Endothelial cell of umbilical vein (primary cell): ENCODE measurements around the gene PRKACB. TPM values are rescaled to one million over a fixed set of nuclear protein-coding genes. Genes with fewer than 3 reads are reported as not detected.

Experiments
- BruUV-seq: library from RNA; stranded (reverse); fragments of 400-500 nt; replicated peaks from 2 replicates; lab custom pipeline; 2021; lab: Mats Ljungman, UMichigan
- CTCF ChIA-PET: fragments of 300-600, 350-600 bp; sonication (Branson Sonifier 250); formaldehyde crosslinking; loops from one replicate; lab custom pipeline; 2021; ENCODE audit warnings: antibody characterized with exemption, inconsistent platforms; lab: Charles Lee
- POLR2A ChIA-PET: fragments of 300-600, 350-600 bp; sonication (Branson Sonifier 250); formaldehyde crosslinking; loops from one replicate; lab custom pipeline; 2021; ENCODE audit warnings: antibody characterized with exemption, inconsistent platforms; lab: Charles Lee
- DNase-seq: peaks from one replicate; pipeline ENCODE4 v3.0.0-alpha.2; 2011; ENCODE audit warnings: low read depth, low spot score
- FAIRE-seq: peaks from 2 replicates; lab custom pipeline; 2011; peaks lifted over from hg19 to GRCh38; lab: Jason Lieb, UNC
- H2AFZ ChIP-seq: 2 replicates; pipeline ENCODE4 v1.6.0; 2012; ENCODE audit warnings: low read depth, low read length, control low read depth, inconsistent platforms
- H3K27ac ChIP-seq: 2 replicates; pipeline ENCODE4 v1.5.1; 2011; ENCODE audit warnings: low read depth, mild to moderate bottlenecking, control low read depth, low read length, moderate library complexity; ENCODE audit not compliant: insufficient read depth
- H3K27me3 ChIP-seq, 2 experiments: 2 replicates each; pipeline versions ENCODE4 v1.6.0 to v1.6.1; 2011; ENCODE audit warnings: low read length in 2 of 2, mixed read lengths in 1 of 2; ENCODE audit not compliant: control insufficient read depth in 2 of 2, insufficient read depth in 2 of 2
- H3K36me3 ChIP-seq, 2 experiments: 2 replicates in 1 of 2; 3 replicates in 1 of 2; pipeline ENCODE4 v1.5.1; 2011; ENCODE audit warnings: low read length in 2 of 2, mild to moderate bottlenecking in 1 of 2, moderate library complexity in 1 of 2; ENCODE audit not compliant: control insufficient read depth in 2 of 2, insufficient read depth in 2 of 2; ENCODE audit errors: extremely low read depth in 1 of 2
- H3K4me1 ChIP-seq: 3 replicates; pipeline ENCODE4 v1.5.1; 2011; ENCODE audit warnings: mild to moderate bottlenecking, low read length; ENCODE audit not compliant: control insufficient read depth, insufficient read depth; ENCODE audit errors: extremely low read depth
- H3K4me2 ChIP-seq: 2 replicates; pipeline ENCODE4 v1.6.1; 2011; ENCODE audit warnings: low read length, control low read depth, mixed read lengths; ENCODE audit not compliant: insufficient read depth
- H3K4me3 ChIP-seq, 3 experiments: fragments of 200-600 bp in 1 of 3; sonication (generic), shearing (Covaris generic) in 1 of 3; replicated peaks in 1 of 3; 2 replicates each; pipeline ENCODE4 v1.5.1; 2011 to 2016; ENCODE audit warnings: control low read depth in 3 of 3, low read length in 3 of 3, mild to moderate bottlenecking in 2 of 3, inconsistent platforms in 1 of 3, low read depth in 1 of 3, moderate library complexity in 1 of 3; ENCODE audit not compliant: insufficient read depth in 1 of 3
- H3K79me2 ChIP-seq: 2 replicates; pipeline ENCODE4 v1.6.0; 2012; ENCODE audit warnings: low read length, inconsistent platforms; ENCODE audit not compliant: control insufficient read depth, insufficient read depth
- H3K9ac ChIP-seq: replicated peaks from 2 replicates; pipeline ENCODE3; 2011; ENCODE audit warnings: low read length, control low read depth; ENCODE audit not compliant: insufficient read depth; ENCODE audit errors: extremely low read depth
- H3K9me1 ChIP-seq: replicated peaks from 3 replicates; pipeline ENCODE4 v1.6.0; 2011; ENCODE audit warnings: mild to moderate bottlenecking, low read length; ENCODE audit not compliant: control insufficient read depth, insufficient read depth; ENCODE audit errors: extremely low read depth
- H3K9me3 ChIP-seq: replicated peaks from 2 replicates; pipeline ENCODE4 v1.5.1; 2012; ENCODE audit warnings: low read length, inconsistent platforms; ENCODE audit not compliant: control insufficient read depth, insufficient read depth
- H4K20me1 ChIP-seq: replicated peaks from 2 replicates; pipeline ENCODE3; 2011; ENCODE audit warnings: mild to moderate bottlenecking, low read length; ENCODE audit not compliant: control insufficient read depth, insufficient read depth; ENCODE audit errors: extremely low read depth
- CTCF ChIP-seq, 2 donors: IDR thresholded peaks; 1 replicate in 1 of 2; 2 replicates in 1 of 2; pipeline ENCODE4 v1.5.1; 2011; ENCODE audit warnings: low read length in 2 of 2, mild to moderate bottlenecking in 2 of 2, moderate library complexity in 2 of 2, control low read depth in 1 of 2, inconsistent platforms in 1 of 2, low read depth in 1 of 2; ENCODE audit not compliant: insufficient read depth in 1 of 2; ENCODE audit errors: extremely low read depth in 1 of 2
- EZH2 ChIP-seq: IDR thresholded peaks from 2 replicates; pipeline ENCODE4 v1.6.1; 2012; ENCODE audit warnings: borderline replicate concordance, low read depth, mild to moderate bottlenecking, moderate library complexity, low read length, inconsistent platforms; ENCODE audit not compliant: severe bottlenecking
- FOS ChIP-seq: IDR thresholded peaks from 2 replicates; pipeline ENCODE4 v1.6.1; 2011; ENCODE audit warnings: mild to moderate bottlenecking, low read length, moderate library complexity, borderline replicate concordance; ENCODE audit not compliant: insufficient read depth
- GATA2 ChIP-seq: IDR thresholded peaks from 2 replicates; pipeline ENCODE4 v1.7.0; 2011; ENCODE audit warnings: low read depth, mild to moderate bottlenecking, moderate library complexity, mixed read lengths, low read length; ENCODE audit not compliant: insufficient read length, insufficient read depth
- JUN ChIP-seq: IDR thresholded peaks from 2 replicates; pipeline ENCODE4 v1.6.1; 2011; ENCODE audit warnings: borderline replicate concordance, low read depth; ENCODE audit not compliant: insufficient read length, insufficient read depth
- MAX ChIP-seq: IDR thresholded peaks from 2 replicates; pipeline ENCODE4 v1.6.1; 2011; ENCODE audit not compliant: insufficient read depth, insufficient read length
- MYC ChIP-seq: IDR thresholded peaks from one replicate; pipeline ENCODE4 v1.6.1; 2011; ENCODE audit warnings: mild to moderate bottlenecking, low read depth, low read length
- POLR2A ChIP-seq: IDR thresholded peaks from 2 replicates; pipeline ENCODE4 v1.6.1; 2012; ENCODE audit warnings: low read depth, mild to moderate bottlenecking, control low read depth, low read length
- POLR2AphosphoS5 ChIP-seq: IDR thresholded peaks from 2 replicates; pipeline ENCODE4 v1.6.1; 2012; ENCODE audit warnings: low read depth, mild to moderate bottlenecking, control low read depth, low read length, moderate library complexity; ENCODE audit not compliant: insufficient read depth
- dilution Hi-C: fragments of 300-500 bp; cut with MboI; formaldehyde crosslinking; loops from one replicate; pipeline ENCODE4 v1.15.0; 2019; ENCODE audit warnings: low sequenced_read_pairs; ENCODE audit not compliant: extremely low pct_ligation_motif_present
- intact Hi-C: fragments of 100-400 bp; cut with micrococcal nuclease; formaldehyde crosslinking; loops from one replicate; pipeline ENCODE4 v1.10.0; 2022
- polyA plus RNA-seq, 4 experiments: library from polyadenylated mRNA; depleted of rRNA in 3 of 4; stranded (reverse) in 3 of 4; unstranded in 1 of 4; fragments of >200 nt; gene quantifications; 2 replicates each; pipeline versions ENCODE4 v1.2.1 to v1.2.3, GENCODE V29; 2011 to 2012; ENCODE audit warnings: missing spikeins in 1 of 4
- total RNA-seq: library from RNA; stranded (reverse); gene quantifications from 2 replicates; pipeline ENCODE4 v1.2.3, GENCODE V29; 2021

PRKACB gene
- total and polyA plus RNA-seq, 2 donors (not counting 3 experiments of a cell fraction or from before 2014, with no cell fraction given): 19.1 to 77.5 TPM

GRCh38 chr1:84260852-84261518 lies 116.9 kb downstream of the PRKACB start:
- DNase-seq (no peak), FAIRE-seq (no peak)
- Histone ChIP-seq H3K9me3 (no peaks in the 10 kb centered on the region), H2AFZ (no peak overlapping the region), H3K27me3 (no peaks in the 10 kb centered on the region), H3K79me2 (no peaks in the 10 kb centered on the region), H3K27ac (no peak overlapping the region), H3K36me3 (no peaks in the 10 kb centered on the region), H3K4me2 (no peak overlapping the region), H3K4me1 (no peaks in the 10 kb centered on the region), H3K4me3 (no peak overlapping the region), H3K9me1 (no peaks in the 10 kb centered on the region), H3K9ac (no peak overlapping the region), H4K20me1 (no peaks in the 10 kb centered on the region)
- ChIA-PET CTCF (interaction anchor here (0.6 kb wide), 1 partner anchor 279 kb away, joined by 3 read pairs; no protein-coding TSS in a partner anchor), POLR2A (no interaction called here)
- dilution Hi-C loops: no loop called here
- intact Hi-C loops: no loop called here
- BruUV-seq: no TSS peak
- TF ChIP-seq FOS: no peak
- no peak for TF ChIP-seq MAX
- TF ChIP-seq GATA2: no peak

GRCh38 chr1:84264961-84265360 lies 120.9 kb downstream of the PRKACB start:
- Histone ChIP-seq H3K9ac (no peak overlapping the region), H3K36me3 (no peaks in the 10 kb centered on the region), H3K4me2 (no peak overlapping the region), H3K9me1 (no peaks in the 10 kb centered on the region), H3K27ac (no peak overlapping the region), H3K4me3 (no peak overlapping the region), H2AFZ (no peak overlapping the region), H4K20me1 (no peaks in the 10 kb centered on the region), H3K4me1 (no peaks in the 10 kb centered on the region), H3K79me2 (no peaks in the 10 kb centered on the region), H3K27me3 (no peaks in the 10 kb centered on the region), H3K9me3 (no peaks in the 10 kb centered on the region)
- no peak for TF ChIP-seq EZH2
- no peak for TF ChIP-seq JUN
- TF ChIP-seq POLR2A: no peak
- TF ChIP-seq GATA2: no peak
- no peak for TF ChIP-seq POLR2AphosphoS5
- TF ChIP-seq FOS: no peak
- TF ChIP-seq MAX: no peak
- TF ChIP-seq CTCF (IDR thresholded peaks at IDR 0.05; ENCODE audit: extremely low read depth in 1 of 2, insufficient read depth in 1 of 2, low read depth in 1 of 2, low read length in 2 of 2): no peak
- TF ChIP-seq MYC: no peak
- intact Hi-C loops (no loop called here), dilution Hi-C loops (no loop called here)
- no TSS peak for BruUV-seq
- FAIRE-seq (no peak), DNase-seq (no peak)
- ChIA-PET CTCF (interaction anchor here (0.6 kb wide), 1 partner anchor 53 kb away, joined by 3 read pairs; no protein-coding TSS in a partner anchor), POLR2A (no interaction called here)
